ENCODE data around the gene IPO11.
"Not testable (repeated sequence)": the region's sequence is repeated elsewhere in the genome, so short reads cannot be mapped to it uniquely, and the experiment has no call there.

DNA sequence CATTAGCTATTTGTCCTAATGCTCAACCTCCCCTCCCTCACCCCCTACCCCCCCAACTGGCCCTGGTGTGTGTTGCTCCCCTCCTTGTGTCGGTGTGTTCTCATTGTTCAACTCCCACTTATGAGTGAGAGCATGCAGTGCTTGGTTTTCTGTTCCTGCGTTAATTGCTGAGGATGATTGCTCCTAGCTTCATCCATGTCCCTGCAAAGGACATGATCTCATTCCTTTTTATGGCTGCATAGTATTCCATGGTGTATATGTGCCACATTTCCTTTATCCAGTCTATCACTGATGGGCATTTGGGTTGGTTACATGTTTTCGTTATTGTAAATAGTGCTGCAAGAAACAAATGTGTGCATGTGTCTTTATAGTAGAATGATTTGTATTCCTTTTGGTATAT is 153.2 kb downstream of the IPO11 start:
- TF ChIP-seq FOXA1 (IDR thresholded peaks at IDR 0.05); RAD21 (IDR thresholded peaks at IDR 0.05); JUND (IDR thresholded peaks at IDR 0.05); NR2F2 (IDR thresholded peaks at IDR 0.05); GABPA (IDR thresholded peaks at IDR 0.05 in 1 of 2, conservative IDR thresholded peaks at IDR 0.05 in 1 of 2); TAF1 (conservative IDR thresholded peaks at IDR 0.05); SP1 (IDR thresholded peaks at IDR 0.05): not testable (repeated sequence)
- TF ChIP-seq, protein P1, sequence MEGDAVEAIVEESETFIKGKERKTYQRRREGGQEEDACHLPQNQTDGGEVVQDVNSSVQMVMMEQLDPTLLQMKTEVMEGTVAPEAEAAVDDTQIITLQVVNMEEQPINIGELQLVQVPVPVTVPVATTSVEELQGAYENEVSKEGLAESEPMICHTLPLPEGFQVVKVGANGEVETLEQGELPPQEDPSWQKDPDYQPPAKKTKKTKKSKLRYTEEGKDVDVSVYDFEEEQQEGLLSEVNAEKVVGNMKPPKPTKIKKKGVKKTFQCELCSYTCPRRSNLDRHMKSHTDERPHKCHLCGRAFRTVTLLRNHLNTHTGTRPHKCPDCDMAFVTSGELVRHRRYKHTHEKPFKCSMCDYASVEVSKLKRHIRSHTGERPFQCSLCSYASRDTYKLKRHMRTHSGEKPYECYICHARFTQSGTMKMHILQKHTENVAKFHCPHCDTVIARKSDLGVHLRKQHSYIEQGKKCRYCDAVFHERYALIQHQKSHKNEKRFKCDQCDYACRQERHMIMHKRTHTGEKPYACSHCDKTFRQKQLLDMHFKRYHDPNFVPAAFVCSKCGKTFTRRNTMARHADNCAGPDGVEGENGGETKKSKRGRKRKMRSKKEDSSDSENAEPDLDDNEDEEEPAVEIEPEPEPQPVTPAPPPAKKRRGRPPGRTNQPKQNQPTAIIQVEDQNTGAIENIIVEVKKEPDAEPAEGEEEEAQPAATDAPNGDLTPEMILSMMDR (IDR thresholded peaks at IDR 0.05; ENCODE audit: low read depth, low read length, missing input control), result not testable (repeated sequence)
- TF ChIP-seq, protein P2, sequence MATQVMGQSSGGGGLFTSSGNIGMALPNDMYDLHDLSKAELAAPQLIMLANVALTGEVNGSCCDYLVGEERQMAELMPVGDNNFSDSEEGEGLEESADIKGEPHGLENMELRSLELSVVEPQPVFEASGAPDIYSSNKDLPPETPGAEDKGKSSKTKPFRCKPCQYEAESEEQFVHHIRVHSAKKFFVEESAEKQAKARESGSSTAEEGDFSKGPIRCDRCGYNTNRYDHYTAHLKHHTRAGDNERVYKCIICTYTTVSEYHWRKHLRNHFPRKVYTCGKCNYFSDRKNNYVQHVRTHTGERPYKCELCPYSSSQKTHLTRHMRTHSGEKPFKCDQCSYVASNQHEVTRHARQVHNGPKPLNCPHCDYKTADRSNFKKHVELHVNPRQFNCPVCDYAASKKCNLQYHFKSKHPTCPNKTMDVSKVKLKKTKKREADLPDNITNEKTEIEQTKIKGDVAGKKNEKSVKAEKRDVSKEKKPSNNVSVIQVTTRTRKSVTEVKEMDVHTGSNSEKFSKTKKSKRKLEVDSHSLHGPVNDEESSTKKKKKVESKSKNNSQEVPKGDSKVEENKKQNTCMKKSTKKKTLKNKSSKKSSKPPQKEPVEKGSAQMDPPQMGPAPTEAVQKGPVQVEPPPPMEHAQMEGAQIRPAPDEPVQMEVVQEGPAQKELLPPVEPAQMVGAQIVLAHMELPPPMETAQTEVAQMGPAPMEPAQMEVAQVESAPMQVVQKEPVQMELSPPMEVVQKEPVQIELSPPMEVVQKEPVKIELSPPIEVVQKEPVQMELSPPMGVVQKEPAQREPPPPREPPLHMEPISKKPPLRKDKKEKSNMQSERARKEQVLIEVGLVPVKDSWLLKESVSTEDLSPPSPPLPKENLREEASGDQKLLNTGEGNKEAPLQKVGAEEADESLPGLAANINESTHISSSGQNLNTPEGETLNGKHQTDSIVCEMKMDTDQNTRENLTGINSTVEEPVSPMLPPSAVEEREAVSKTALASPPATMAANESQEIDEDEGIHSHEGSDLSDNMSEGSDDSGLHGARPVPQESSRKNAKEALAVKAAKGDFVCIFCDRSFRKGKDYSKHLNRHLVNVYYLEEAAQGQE (IDR thresholded peaks at IDR 0.05), result not testable (repeated sequence)
- TF ChIP-seq, protein P3, sequence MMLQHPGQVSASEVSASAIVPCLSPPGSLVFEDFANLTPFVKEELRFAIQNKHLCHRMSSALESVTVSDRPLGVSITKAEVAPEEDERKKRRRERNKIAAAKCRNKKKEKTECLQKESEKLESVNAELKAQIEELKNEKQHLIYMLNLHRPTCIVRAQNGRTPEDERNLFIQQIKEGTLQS (IDR thresholded peaks at IDR 0.05), result not testable (repeated sequence)

Data from liver (tissue), 3 donors.